ENCODE data around the gene PRRX2. TPM values are rescaled to one million over a fixed set of nuclear protein-coding genes. Genes with fewer than 3 reads are reported as not detected.
"Not testable (repeated sequence)": the region's sequence is repeated elsewhere in the genome, so short reads cannot be mapped to it uniquely, and the experiment has no call there.

Gene PRRX2
- total and polyA plus RNA-seq, 2 experiments from 2014 or later: 141 to 169 TPM

- Histone ChIP-seq H3F3A (ENCODE audit: insufficient read depth) (peaks cover 24% of the 10 kb centered on the region), H3K9ac (no peak overlapping the region), H3K36me3 (ENCODE audit: low read depth) (no peaks in the 10 kb centered on the region), H3K9me3 (ENCODE audit: low read depth) (no peaks in the 10 kb centered on the region), H3K4me1 (ENCODE audit: insufficient read depth) (peaks cover 26% of the 10 kb centered on the region), H3K27me3 (replicated peaks; ENCODE audit: insufficient read depth) (no peaks in the 10 kb centered on the region), H3K79me2 (ENCODE audit: insufficient read depth) (no peaks in the 10 kb centered on the region), H2AFZ (no peak overlapping the region), H3K27ac (no peak overlapping the region), H3K4me2 (ENCODE audit: unreplicated experiment) (no peak overlapping the region), H4K20me1 (ENCODE audit: insufficient read depth) (no peaks in the 10 kb centered on the region), H3K4me3 (no peak overlapping the region), H3K9me2 (ENCODE audit: insufficient read depth) (no peaks in the 10 kb centered on the region)
- WGBS, 2 experiments (ENCODE audit: low coverage in 1 of 2, low lambda C conversion rate in 2 of 2, missing lambda C conversion rate in 2 of 2): 87 to 91% methylated on average over 13 of the region's 13 CpGs
- in situ Hi-C loops (cut with MboI): no loop called here
- DNase-seq: no peak
- TF ChIP-seq EZH2phosphoT487 (IDR thresholded peaks at IDR 0.05; ENCODE audit: insufficient read depth, low read depth) (no peak), EZH2 (IDR thresholded peaks at IDR 0.05; ENCODE audit: insufficient read depth, poor library complexity, severe bottlenecking) (no peak)
Measured at GRCh38 chr9:129759804-129760502, 94.5 kb downstream of the PRRX2 start.

DNA sequence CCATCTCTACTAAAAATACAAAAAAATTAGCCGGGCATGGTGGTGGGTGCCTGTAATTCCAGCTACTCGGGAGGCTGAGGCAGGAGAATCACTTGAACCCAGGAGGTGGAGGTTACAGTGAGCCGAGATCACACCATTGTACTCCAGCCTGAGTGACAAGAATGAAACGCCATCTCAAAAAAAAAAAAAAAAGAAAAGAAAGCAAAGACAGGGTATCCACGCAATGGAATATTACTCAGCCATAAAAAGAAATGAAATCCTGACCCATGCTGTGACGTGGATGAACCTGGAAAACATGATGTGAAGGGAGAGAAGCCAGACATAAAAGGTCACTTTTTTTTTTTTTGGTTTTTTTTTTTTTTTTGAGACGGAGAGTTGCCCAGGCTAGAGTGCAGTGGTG lies 95.3 kb downstream of the PRRX2 start:
- 74 to 75% methylated on average over 7 of the region's 7 CpGs for WGBS, 2 experiments (ENCODE audit: low coverage in 1 of 2, low lambda C conversion rate in 2 of 2, missing lambda C conversion rate in 2 of 2)
- H3K4me1 ChIP-seq (ENCODE audit: insufficient read depth): peaks cover 26% of the 10 kb centered on the region
- H3K4me3 ChIP-seq; H3K9me3 ChIP-seq (ENCODE audit: low read depth); H3K27me3 ChIP-seq (replicated peaks; ENCODE audit: insufficient read depth); H3K36me3 ChIP-seq (ENCODE audit: low read depth); in situ Hi-C loops (cut with MboI); H3K9me2 ChIP-seq (ENCODE audit: insufficient read depth); H3K79me2 ChIP-seq (ENCODE audit: insufficient read depth); DNase-seq; H4K20me1 ChIP-seq (ENCODE audit: insufficient read depth); H2AFZ ChIP-seq: not testable (repeated sequence)
- H3K27ac ChIP-seq: peak overlapping the region; percentile 94
- peak overlapping the region; percentile 58 for H3K4me2 ChIP-seq (ENCODE audit: unreplicated experiment)
- peaks cover 24% of the 10 kb centered on the region for H3F3A ChIP-seq (ENCODE audit: insufficient read depth)
- peak overlapping the region; percentile 77 for H3K9ac ChIP-seq

DNA sequence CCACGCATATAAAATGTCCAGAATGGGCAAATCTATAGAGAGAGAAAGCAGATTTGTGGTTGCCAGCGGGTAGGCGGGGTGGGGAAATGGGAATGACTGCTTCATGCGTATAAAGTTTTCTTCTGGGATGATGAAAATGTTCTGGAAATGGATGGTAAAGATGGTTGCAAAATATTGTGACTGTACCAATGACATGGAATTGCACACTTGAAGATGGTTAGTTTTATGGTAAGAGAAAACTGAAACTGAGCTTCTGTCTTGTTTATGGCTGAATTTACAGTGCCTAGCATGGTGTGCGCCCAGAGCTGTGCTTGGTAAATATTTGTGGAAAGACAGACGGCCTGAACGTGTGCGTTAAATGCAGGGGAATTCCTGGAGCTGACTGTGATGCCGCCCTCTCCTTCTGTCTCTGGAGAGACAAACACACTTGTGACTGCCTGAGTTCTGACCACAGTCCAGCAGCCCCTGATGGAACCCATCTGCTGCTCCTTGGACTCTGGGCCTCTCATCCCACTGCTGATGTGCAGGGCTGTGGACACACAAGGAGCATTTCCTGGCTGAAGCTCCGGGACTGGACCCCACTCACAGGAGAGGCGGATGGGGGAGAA lies 96.0 kb downstream of the PRRX2 start:
- in situ Hi-C loops (cut with MboI): no loop called here
- peak; percentile 74 for DNase-seq
- peak overlapping the region; percentile 58 for H3K4me2 ChIP-seq (ENCODE audit: unreplicated experiment)
- no peaks in the 10 kb centered on the region for H3K36me3 ChIP-seq (ENCODE audit: low read depth)
- no peak overlapping the region for H3K4me3 ChIP-seq
- H3K9me3 ChIP-seq (ENCODE audit: low read depth): no peaks in the 10 kb centered on the region
- peak overlapping the region; percentile 77 for H3K9ac ChIP-seq
- H3K9me2 ChIP-seq (ENCODE audit: insufficient read depth): no peaks in the 10 kb centered on the region
- H3K79me2 ChIP-seq (ENCODE audit: insufficient read depth): no peaks in the 10 kb centered on the region
- no peaks in the 10 kb centered on the region for H4K20me1 ChIP-seq (ENCODE audit: insufficient read depth)
- H3K27ac ChIP-seq: peak overlapping the region; percentile 94
- WGBS, 2 experiments (ENCODE audit: low coverage in 1 of 2, low lambda C conversion rate in 2 of 2, missing lambda C conversion rate in 2 of 2): 16 to 18% methylated on average over 11 of the region's 11 CpGs
- no peak for TF ChIP-seq EZH2 (IDR thresholded peaks at IDR 0.05; ENCODE audit: insufficient read depth, poor library complexity, severe bottlenecking)
- TF ChIP-seq EZH2phosphoT487 (IDR thresholded peaks at IDR 0.05; ENCODE audit: insufficient read depth, low read depth): no peak
- peaks cover 24% of the 10 kb centered on the region for H3F3A ChIP-seq (ENCODE audit: insufficient read depth)
- no peaks in the 10 kb centered on the region for H3K27me3 ChIP-seq (replicated peaks; ENCODE audit: insufficient read depth)
- peak overlapping the region; percentile 49 for H2AFZ ChIP-seq
- peaks cover 26% of the 10 kb centered on the region for H3K4me1 ChIP-seq (ENCODE audit: insufficient read depth)

- peak; percentile 88 for DNase-seq
- H3K4me2 ChIP-seq (ENCODE audit: unreplicated experiment): peak overlapping the region; percentile 58
- in situ Hi-C loops (cut with MboI): no loop called here
- no peaks in the 10 kb centered on the region for H3K27me3 ChIP-seq (replicated peaks; ENCODE audit: insufficient read depth)
- peaks cover 26% of the 10 kb centered on the region for H3K4me1 ChIP-seq (ENCODE audit: insufficient read depth)
- no peaks in the 10 kb centered on the region for H3K36me3 ChIP-seq (ENCODE audit: low read depth)
- no peak overlapping the region for H3K4me3 ChIP-seq
- H3K27ac ChIP-seq: peak overlapping the region; percentile 94
- H3K79me2 ChIP-seq (ENCODE audit: insufficient read depth): no peaks in the 10 kb centered on the region
- peaks cover 24% of the 10 kb centered on the region for H3F3A ChIP-seq (ENCODE audit: insufficient read depth)
- no peaks in the 10 kb centered on the region for H4K20me1 ChIP-seq (ENCODE audit: insufficient read depth)
- peak overlapping the region; percentile 77 for H3K9ac ChIP-seq
- H3K9me2 ChIP-seq (ENCODE audit: insufficient read depth): no peaks in the 10 kb centered on the region
- TF ChIP-seq EZH2phosphoT487 (IDR thresholded peaks at IDR 0.05; ENCODE audit: insufficient read depth, low read depth): no peak
- TF ChIP-seq EZH2 (IDR thresholded peaks at IDR 0.05; ENCODE audit: insufficient read depth, poor library complexity, severe bottlenecking): no peak
- peak overlapping the region; percentile 49 for H2AFZ ChIP-seq
- H3K9me3 ChIP-seq (ENCODE audit: low read depth): no peaks in the 10 kb centered on the region
- 0% methylated on average over 6 of the region's 6 CpGs for WGBS, 2 experiments (ENCODE audit: low coverage in 1 of 2, low lambda C conversion rate in 2 of 2, missing lambda C conversion rate in 2 of 2)
Measured at GRCh38 chr9:129761901-129762369, 96.5 kb downstream of the PRRX2 start.

GRCh38 chr9:129762370-129762984 lies 97.0 kb downstream of the PRRX2 start:
- H3K9me3 ChIP-seq (ENCODE audit: low read depth); H2AFZ ChIP-seq; in situ Hi-C loops (cut with MboI); H3K9me2 ChIP-seq (ENCODE audit: insufficient read depth); H3K36me3 ChIP-seq (ENCODE audit: low read depth); H3K79me2 ChIP-seq (ENCODE audit: insufficient read depth); H3K4me3 ChIP-seq; H4K20me1 ChIP-seq (ENCODE audit: insufficient read depth); H3K27me3 ChIP-seq (replicated peaks; ENCODE audit: insufficient read depth): not testable (repeated sequence)
- DNase-seq: peak; percentile 91
- Histone ChIP-seq H3K4me1 (ENCODE audit: insufficient read depth) (peaks cover 26% of the 10 kb centered on the region), H3K27ac (peak overlapping the region; percentile 94), H3K9ac (peak overlapping the region; percentile 77), H3K4me2 (ENCODE audit: unreplicated experiment) (peak overlapping the region; percentile 58), H3F3A (ENCODE audit: insufficient read depth) (peaks cover 24% of the 10 kb centered on the region)
- 8 to 14% methylated on average over 13 of the region's 13 CpGs for WGBS, 2 experiments (ENCODE audit: low coverage in 1 of 2, low lambda C conversion rate in 2 of 2, missing lambda C conversion rate in 2 of 2)
